WI38 (cell line): ENCODE results near the gene MRPL51.
"Not testable (repeated sequence)": the region's sequence is repeated elsewhere in the genome, so short reads cannot be mapped to it uniquely, and the experiment has no call there.

Experiments
- H3K4me3 ChIP-seq: 2 replicates; pipeline ENCODE4 v1.5.1; 2011; ENCODE audit warnings: low read depth, mild to moderate bottlenecking, control low read depth, low read length
- CTCF ChIP-seq: IDR thresholded peaks from 2 replicates; pipeline ENCODE4 v1.5.1; 2012; ENCODE audit warnings: low read depth, mild to moderate bottlenecking, control low read depth, low read length

The MRPL51 gene

GRCh38 chr12:6476489-6476888, 16.6 kb downstream of the MRPL51 start:
- no peak overlapping the region for H3K4me3 ChIP-seq
- TF ChIP-seq CTCF, result no peak

DNA sequence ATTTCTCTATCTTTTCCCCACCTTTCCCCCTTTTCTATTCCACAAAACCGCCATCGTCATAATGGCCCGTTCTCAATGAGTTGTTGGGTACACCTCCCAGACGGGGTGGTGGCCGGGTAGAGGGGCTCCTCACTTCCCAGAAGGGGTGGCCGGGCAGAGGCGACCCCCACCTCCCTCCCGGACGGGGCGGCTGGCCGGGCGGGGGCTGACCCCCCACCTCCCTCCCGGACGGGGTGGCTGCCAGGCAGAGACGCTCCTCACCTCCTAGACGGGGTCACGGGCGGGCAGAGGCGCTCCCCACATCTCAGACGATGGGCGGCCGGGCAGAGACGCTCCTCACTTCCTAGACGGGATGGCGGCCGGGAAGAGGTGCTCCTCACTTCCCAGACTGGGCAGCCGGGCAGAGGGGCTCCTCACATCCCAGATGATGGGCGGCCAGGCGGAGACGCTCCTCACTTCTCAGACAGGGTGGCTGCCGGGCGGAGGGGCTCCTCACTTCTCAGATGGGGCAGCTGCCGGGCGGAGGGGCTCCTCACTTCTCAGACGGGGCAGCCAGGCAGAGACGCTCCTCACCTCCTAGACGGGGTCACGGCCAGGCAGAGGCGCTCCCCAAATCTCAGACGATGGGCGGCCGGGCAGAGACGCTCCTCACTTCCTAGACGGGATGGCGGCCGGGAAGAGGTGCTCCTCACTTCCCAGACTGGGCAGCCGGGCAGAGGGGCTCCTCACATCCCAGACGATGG, 17.7 kb downstream of the MRPL51 start:
- not testable (repeated sequence) for H3K4me3 ChIP-seq

DNA sequence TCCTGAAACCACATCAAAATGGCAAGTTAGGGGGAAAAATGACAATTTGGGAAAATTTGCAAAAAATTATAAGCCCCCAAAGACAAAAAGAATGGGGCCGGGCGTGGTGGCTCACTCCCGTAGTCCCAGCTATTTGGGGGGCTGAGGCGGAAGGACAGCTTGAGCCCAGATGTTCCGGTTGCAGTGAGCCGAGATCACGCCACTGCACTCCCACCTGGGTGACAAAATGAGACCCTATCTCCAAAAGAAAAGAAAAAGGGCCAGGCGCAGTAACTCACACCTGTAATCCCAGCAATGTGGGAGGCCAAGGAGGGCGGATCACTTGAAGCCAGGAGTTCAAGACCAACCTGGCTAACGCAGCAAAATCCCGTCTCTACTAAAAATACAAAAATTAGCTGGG, 20.6 kb downstream of the MRPL51 start:
- H3K4me3 ChIP-seq, result no peak overlapping the region
- no peak for TF ChIP-seq CTCF

DNA sequence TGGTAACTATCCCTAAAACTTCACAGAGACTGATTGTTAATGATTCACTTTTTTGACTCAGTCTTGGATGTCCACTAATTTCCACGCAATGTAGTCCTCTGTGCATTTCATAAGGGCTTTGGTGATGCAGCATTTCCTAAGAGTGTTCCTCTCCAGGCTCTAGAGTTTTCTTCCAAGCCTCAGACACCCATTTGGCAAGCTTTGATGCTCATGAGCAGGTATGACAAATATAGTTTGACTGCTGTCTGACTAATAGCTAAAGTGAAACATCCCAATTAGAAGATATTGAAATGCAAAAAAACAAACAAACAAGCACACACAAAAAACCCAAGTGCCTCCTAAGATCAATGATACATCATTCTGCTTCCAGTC, 21.1 kb downstream of the MRPL51 start:
- H3K4me3 ChIP-seq, result no peak overlapping the region
- TF ChIP-seq CTCF, result no peak

- H3K4me3 ChIP-seq, result peak within 1 kb of the TSS; percentile 83
- no peak for TF ChIP-seq CTCF
Measured at GRCh38 chr12:6470375-6471163, 22.5 kb downstream of the MRPL51 start, which contains the start of gene VAMP1. Gene VAMP1, minus strand, starts transcription at chr12:6470677. Its CDS starts 146 bp downstream, at chr12:6470531.

DNA sequence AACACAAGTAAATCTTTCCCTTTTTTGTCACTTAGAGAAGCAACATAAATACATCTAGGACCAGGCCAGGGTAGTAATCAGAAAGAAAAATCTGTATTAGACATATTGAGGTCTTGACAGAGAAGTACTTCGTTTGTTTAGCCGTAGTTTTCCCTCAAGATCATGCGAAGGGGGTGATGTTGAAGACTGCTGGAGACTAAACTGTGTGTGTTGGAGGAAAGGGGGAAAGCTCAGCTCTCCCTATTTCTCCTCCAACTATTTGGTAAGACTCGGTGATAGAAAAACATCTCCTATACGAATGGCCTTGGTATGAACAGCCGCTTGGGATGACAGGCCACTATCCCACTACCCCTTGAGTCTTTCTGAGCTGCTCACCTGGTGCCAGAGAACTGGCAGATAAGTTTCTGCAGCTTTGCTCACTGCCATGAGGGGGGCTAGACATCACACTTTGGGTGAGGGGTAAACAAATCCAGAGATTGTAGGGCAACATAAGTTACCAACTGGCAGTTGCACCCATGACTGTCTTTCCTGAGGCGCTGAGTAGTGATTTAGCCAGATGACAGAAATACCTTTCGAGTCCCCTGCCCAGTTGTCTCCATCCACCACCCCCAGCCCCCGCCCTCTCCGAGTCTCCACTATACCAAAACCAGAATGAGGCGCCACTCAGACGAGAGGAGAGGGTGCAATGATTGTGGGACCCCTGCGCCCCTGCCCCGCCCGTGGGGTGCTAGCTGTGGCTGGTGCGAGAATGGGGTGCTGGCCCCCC, 23.3 kb downstream of the MRPL51 start:
- peak overlapping the region; percentile 83 for H3K4me3 ChIP-seq
- TF ChIP-seq CTCF, result no peak

DNA sequence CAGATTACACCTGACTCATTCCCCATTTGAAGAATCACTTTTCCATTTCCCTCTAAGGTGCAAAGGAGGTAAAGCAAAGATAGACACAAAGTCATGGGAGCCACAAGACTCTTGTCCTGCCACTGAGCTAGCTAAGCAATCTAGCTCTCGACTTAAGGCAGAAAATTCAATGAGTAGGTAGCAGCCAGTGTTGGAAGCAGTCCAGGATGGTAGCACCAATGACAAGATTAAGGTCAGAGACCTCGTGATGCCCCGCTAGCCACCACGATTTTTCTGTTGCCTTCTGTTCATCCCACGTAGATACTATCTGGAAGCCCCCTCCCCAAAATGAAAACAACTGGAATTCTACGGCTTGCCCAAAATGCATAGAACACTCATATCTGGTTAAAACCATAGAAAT, 24.0 kb downstream of the MRPL51 start:
- TF ChIP-seq CTCF, result no peak
- peak overlapping the region; percentile 83 for H3K4me3 ChIP-seq
